ENCODE measurements around the gene STX2. TPM values are rescaled to one million over a fixed set of nuclear protein-coding genes. Genes with fewer than 3 reads are reported as not detected.
A peak's percentile ranks its signal among the peaks of the same experiment; 100 is the strongest.

STX2 gene
- total RNA-seq, 4 donors from 2014 or later, result 5.3 to 115 (median 9.0) TPM

DNA sequence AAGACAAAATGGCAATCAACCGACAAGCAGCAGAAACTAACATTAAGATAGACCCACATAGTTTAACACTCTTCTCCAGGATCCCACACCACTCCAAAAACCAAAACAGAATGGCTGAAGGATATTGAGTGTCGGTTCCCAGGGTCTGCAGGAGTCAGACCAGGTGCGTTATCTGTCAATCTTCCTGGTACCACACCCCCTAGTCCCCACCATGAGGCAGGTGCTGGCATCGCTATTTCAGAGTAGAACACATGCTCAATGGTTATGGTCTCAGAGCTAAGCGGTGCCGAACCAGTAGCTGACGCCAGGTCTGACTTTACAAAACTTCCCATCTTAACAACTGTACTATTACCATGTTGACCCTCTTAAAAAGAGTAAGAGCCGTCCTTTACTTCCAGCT, 10.2 kb downstream of the STX2 start:
- peaks cover 0 to 13% (median 0%) of the 10 kb centered on the region in 4 donors for H3K4me1 ChIP-seq
- H3K27ac ChIP-seq, result no peak overlapping the region

DNA sequence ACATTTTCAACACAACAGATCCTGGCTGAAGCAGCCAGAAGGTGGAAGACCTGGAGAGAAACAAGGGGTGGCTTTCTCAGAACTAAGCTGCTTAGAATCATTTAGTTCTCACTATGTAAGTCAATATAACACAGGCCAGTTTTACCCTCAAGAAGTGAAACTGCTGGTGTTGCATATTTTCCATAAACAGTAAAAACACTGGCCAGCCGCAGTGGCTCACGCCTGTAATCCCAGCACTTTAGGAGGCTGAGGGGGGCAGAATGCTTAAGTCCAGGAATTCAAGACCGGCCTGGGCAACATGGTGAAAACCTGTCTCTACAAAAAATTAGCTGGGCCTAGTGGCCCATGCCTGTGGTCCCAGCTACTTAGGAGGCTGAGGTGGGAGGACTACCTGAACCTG, 11.6 kb downstream of the STX2 start:
- Histone ChIP-seq H3K27me3 (no peaks in the 10 kb centered on the region), H3K4me3 (no peak overlapping the region), H3K27ac (peak overlapping the region in 2 of 4 donors; percentile 25 to 34), H3K36me3 (no peaks in the 10 kb centered on the region), H3K4me1 (peaks cover 0 to 7% (median 0%) of the 10 kb centered on the region in 4 donors), H3K9me3 (no peaks in the 10 kb centered on the region)
- no peak for DNase-seq
- no peak for TF ChIP-seq POLR2A (IDR thresholded peaks at IDR 0.05)
- TF ChIP-seq, protein P1, sequence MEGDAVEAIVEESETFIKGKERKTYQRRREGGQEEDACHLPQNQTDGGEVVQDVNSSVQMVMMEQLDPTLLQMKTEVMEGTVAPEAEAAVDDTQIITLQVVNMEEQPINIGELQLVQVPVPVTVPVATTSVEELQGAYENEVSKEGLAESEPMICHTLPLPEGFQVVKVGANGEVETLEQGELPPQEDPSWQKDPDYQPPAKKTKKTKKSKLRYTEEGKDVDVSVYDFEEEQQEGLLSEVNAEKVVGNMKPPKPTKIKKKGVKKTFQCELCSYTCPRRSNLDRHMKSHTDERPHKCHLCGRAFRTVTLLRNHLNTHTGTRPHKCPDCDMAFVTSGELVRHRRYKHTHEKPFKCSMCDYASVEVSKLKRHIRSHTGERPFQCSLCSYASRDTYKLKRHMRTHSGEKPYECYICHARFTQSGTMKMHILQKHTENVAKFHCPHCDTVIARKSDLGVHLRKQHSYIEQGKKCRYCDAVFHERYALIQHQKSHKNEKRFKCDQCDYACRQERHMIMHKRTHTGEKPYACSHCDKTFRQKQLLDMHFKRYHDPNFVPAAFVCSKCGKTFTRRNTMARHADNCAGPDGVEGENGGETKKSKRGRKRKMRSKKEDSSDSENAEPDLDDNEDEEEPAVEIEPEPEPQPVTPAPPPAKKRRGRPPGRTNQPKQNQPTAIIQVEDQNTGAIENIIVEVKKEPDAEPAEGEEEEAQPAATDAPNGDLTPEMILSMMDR (IDR thresholded peaks at IDR 0.05), result no peak

More for the DNA sequence above, 10.2 kb downstream of the STX2 start:
- H3K4me3 ChIP-seq, result no peak overlapping the region
- DNase-seq, result no peak
- no peak for TF ChIP-seq POLR2A (IDR thresholded peaks at IDR 0.05)
- TF ChIP-seq, protein P1 (IDR thresholded peaks at IDR 0.05), result no peak
- no peaks in the 10 kb centered on the region for H3K36me3 ChIP-seq
- H3K27me3 ChIP-seq, result no peaks in the 10 kb centered on the region
- H3K9me3 ChIP-seq, result no peaks in the 10 kb centered on the region

DNA sequence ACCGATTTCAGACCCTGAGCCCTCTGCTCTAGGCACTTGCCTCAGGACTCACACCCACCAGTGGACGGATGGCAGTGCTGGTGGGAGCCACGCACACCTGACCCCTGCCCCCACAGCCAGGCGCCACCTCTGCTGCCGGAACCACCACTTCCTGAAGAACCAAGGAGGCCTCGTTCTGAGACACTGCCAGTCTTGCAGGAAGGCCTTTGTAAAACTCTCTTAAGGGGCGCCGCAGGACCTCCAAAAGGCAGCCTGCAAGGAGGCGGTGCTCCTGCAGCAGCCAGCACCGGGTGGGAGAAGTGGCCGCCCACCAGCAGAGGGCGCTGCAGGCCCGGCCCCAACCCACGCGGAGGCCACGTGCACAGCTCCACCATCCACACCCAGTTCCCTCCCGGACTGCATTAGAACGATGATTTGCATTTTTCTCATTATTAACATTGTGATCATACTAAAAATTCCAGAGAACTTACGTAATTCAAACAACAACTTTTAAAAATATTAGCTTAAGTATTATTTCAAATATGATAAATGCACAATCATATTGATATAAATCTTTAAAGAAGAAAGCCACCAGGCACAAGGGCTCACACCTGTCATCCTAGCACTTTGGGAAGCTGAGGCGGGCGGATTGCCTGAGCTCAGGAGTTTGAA, 12.8 kb downstream of the STX2 start:
- H3K9me3 ChIP-seq, result no peaks in the 10 kb centered on the region
- TF ChIP-seq, protein P1 (IDR thresholded peaks at IDR 0.05), result peak; percentile 41 to 65 (median 64)
- TF ChIP-seq POLR2A (IDR thresholded peaks at IDR 0.05), result no peak
- H3K36me3 ChIP-seq, result peaks cover 0 to 2% (median 0%) of the 10 kb centered on the region in 3 donors
- DNase-seq, result peak; percentile 39 to 73 (median 70)
- H3K27me3 ChIP-seq, result no peaks in the 10 kb centered on the region
- H3K27ac ChIP-seq, result no peak overlapping the region
- H3K4me1 ChIP-seq, result peaks cover 0 to 5% (median 0%) of the 10 kb centered on the region in 4 donors
- H3K4me3 ChIP-seq, result no peak overlapping the region

DNA sequence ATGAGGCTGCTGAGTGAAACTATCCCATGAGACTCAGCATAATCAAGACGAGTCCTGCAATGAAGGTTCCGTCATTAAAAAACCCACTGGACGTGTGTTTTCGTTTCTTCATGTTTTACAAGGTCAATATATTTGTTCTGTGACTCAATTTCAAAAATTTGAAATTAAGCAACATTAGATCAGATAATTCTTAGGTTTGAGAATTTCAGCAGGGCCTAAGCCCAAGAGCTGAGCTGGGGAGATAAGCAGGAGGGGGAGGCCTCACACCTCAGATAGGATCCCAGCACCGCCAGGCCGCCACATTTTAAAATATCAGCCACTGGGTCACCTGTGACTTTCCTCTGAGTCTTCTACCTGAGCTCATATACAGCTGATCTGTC, 13.3 kb downstream of the STX2 start:
- Histone ChIP-seq H3K9me3 (no peaks in the 10 kb centered on the region), H3K27me3 (no peaks in the 10 kb centered on the region), H3K27ac (no peak overlapping the region), H3K4me1 (no peaks in the 10 kb centered on the region), H3K36me3 (peaks cover 0 to 3% (median 0%) of the 10 kb centered on the region in 3 donors), H3K4me3 (no peak overlapping the region)
- TF ChIP-seq POLR2A (IDR thresholded peaks at IDR 0.05), result no peak
- no peak for DNase-seq

DNA sequence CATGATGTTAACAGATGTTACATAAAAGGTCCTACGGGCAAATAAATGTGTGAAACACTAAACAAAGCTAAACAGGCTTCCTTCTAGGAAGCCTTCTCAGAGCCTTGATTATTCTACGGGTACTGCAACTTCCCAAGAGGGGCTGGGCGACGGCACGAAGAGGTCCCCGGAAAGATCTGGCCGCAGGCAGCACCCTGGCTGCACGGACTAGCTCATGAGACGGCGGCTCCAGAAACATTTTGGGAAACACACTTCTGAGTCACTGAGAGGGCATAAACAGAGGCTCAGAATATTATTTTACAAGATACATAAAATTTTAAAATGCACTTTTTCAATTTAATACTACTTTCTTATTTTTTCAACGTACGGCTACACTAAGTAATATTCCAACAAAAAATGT, 19.4 kb downstream of the STX2 start:
- DNase-seq, result no peak
- TF ChIP-seq, protein P1 (IDR thresholded peaks at IDR 0.05), result no peak
- no peak for TF ChIP-seq POLR2A (IDR thresholded peaks at IDR 0.05)
- no peak overlapping the region for H3K27ac ChIP-seq
- H3K4me1 ChIP-seq, result peaks cover 0 to 13% (median 1%) of the 10 kb centered on the region in 4 donors
- no peaks in the 10 kb centered on the region for H3K27me3 ChIP-seq
- peaks cover 0 to 3% (median 0%) of the 10 kb centered on the region in 3 donors for H3K36me3 ChIP-seq
- no peak overlapping the region for H3K4me3 ChIP-seq
- H3K9me3 ChIP-seq, result no peaks in the 10 kb centered on the region
